DOHH2 (cell line): ENCODE data around the gene CAPRIN2.

Experiments used
- CTCF ChIP-seq: fragments of 200-600 bp; sonication (generic); IDR thresholded peaks from one replicate; pipeline ENCODE4 v1.5.1; 2014; ENCODE audit warnings: antibody characterized with exemption, mild to moderate bottlenecking, low read depth, low read length; ENCODE audit not compliant: poor library complexity, severe bottlenecking
- EZH2phosphoT487 ChIP-seq: fragments of 200-600 bp; sonication (generic); IDR thresholded peaks from 2 replicates; pipeline ENCODE4 v1.6.1; 2017; ENCODE audit warnings: borderline replicate concordance, mild to moderate bottlenecking, antibody characterized with exemption, low read length, moderate library complexity, mixed read lengths

GRCh38 chr12:30678221-30678620 is 76.5 kb downstream of the CAPRIN2 start:
- TF ChIP-seq CTCF (no peak), EZH2phosphoT487 (no peak)
